T-helper 2 cell treated with Interferon-gamma antibody and Interleukin-4, amounts not matched to agents 5 μg/mL and 100 μg/mL, for 36 hours (primary cell): ENCODE data around the gene DGKD.
"Not testable (repeated sequence)": the region's sequence is repeated elsewhere in the genome, so short reads cannot be mapped to it uniquely, and the experiment has no call there.

Source experiments
- DNase-seq: peaks from one replicate; pipeline ENCODE4 v3.0.0; 2021; ENCODE audit warnings: low spot score
- H3K27ac Mint-ChIP-seq: one replicate; pipeline ENCODE4 v1.8.0; 2021; ENCODE audit warnings: mild to moderate bottlenecking, mixed read lengths
- H3K27me3 Mint-ChIP-seq: one replicate; pipeline ENCODE4 v1.8.0; 2021; ENCODE audit warnings: low read depth, mixed read lengths
- H3K36me3 Mint-ChIP-seq: one replicate; pipeline ENCODE4 v1.8.0; 2021; ENCODE audit warnings: low read depth, mixed read lengths
- H3K4me1 Mint-ChIP-seq: one replicate; pipeline ENCODE4 v1.8.0; 2021; ENCODE audit warnings: low read depth, mixed read lengths
- H3K4me3 Mint-ChIP-seq: one replicate; pipeline ENCODE4 v1.8.0; 2022; ENCODE audit warnings: mild to moderate bottlenecking, moderate library complexity, mixed read lengths
- H3K9me3 Mint-ChIP-seq: one replicate; pipeline ENCODE4 v1.8.0; 2021; ENCODE audit warnings: mixed read lengths

Gene DGKD

DNA sequence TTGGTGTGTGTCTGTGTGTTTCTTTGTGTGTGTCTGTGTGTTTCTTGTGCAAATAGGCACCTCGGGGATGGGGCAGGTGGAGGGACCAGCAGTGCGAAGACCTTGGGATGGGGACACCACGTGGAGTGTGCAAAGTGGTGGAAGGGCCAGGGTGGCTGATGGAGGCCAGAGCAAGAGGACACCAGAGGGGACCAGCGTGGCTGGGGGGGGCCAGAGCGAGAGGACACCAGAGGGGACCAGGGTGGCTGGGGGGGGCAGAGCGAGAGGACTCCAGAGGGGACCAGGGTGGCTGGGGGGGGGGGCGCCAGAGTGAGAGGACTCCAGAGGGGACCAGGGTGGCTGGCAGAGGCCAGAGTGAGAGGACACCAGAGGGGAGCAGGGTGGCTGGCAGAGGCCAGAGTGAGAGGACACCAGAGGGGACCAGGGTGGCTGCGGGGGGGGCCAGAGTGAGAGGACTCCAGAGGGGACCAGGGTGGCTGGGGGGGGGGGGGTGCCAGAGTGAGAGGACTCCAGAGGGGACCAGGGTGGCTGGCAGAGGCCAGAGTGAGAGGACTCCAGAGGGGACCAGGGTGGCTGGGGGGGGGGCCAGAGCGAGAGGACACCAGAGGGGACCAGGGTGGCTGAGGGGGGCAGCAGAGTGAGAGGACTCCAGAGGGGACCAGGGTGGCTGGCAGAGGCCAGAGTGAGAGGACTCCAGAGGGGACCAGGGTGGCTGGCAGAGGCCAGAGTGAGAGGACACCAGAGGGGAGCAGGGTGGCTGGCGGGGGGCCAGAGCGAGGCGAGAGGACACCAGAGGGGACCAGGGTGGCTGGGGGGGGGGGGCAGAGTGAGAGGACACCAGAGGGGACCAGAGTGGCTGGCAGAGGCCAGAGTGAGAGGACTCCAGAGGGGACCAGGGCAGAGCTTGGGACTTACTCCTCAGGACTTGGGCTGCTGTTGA lies 42.7 kb downstream of the DGKD start:
- H3K36me3 Mint-ChIP-seq, result peaks cover 33% of the 10 kb centered on the region

GRCh38 chr2:233399306-233400225 lies 45.3 kb downstream of the DGKD start:
- H3K27me3 Mint-ChIP-seq, result no peaks in the 10 kb centered on the region
- H3K9me3 Mint-ChIP-seq, result no peaks in the 10 kb centered on the region
- peak overlapping the region; percentile 79 for H3K27ac Mint-ChIP-seq
- peaks cover 49% of the 10 kb centered on the region for H3K4me1 Mint-ChIP-seq
- peaks cover 38% of the 10 kb centered on the region for H3K36me3 Mint-ChIP-seq
- H3K4me3 Mint-ChIP-seq, result peak overlapping the region; percentile 51
- peak; percentile 56 for DNase-seq

More for the DNA sequence above, 42.7 kb downstream of the DGKD start:
- H3K4me3 Mint-ChIP-seq, H3K27me3 Mint-ChIP-seq, DNase-seq, H3K9me3 Mint-ChIP-seq: not testable (repeated sequence)
- Mint-ChIP-seq H3K4me1 (peaks cover 41% of the 10 kb centered on the region), H3K27ac (peak overlapping the region; percentile 83)

DNA sequence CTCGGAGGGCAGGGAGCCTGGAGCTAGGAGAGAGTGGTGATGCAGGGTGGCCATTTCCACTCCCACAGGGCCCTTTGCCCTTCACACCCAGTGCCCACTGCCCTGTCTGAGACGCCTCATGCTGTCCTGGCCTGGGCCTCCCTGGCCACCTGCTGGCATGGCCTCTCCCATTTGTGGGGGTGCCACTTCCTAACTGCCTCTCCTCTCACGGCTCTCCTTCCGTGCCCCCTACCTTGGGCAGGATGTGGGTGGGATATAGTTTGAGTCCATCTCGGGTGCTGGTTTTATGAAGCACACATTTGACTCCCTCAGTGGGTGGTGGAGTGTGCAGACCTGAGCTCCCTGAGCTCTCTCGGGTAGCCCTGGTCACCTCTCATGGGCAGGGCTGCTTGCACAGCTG lies 46.0 kb downstream of the DGKD start:
- H3K27me3 Mint-ChIP-seq, result no peaks in the 10 kb centered on the region
- peaks cover 33% of the 10 kb centered on the region for H3K36me3 Mint-ChIP-seq
- peak overlapping the region; percentile 67 for H3K4me3 Mint-ChIP-seq
- DNase-seq, result no peak
- no peaks in the 10 kb centered on the region for H3K9me3 Mint-ChIP-seq
- H3K27ac Mint-ChIP-seq, result peak overlapping the region; percentile 83
- H3K4me1 Mint-ChIP-seq, result peaks cover 50% of the 10 kb centered on the region

DNA sequence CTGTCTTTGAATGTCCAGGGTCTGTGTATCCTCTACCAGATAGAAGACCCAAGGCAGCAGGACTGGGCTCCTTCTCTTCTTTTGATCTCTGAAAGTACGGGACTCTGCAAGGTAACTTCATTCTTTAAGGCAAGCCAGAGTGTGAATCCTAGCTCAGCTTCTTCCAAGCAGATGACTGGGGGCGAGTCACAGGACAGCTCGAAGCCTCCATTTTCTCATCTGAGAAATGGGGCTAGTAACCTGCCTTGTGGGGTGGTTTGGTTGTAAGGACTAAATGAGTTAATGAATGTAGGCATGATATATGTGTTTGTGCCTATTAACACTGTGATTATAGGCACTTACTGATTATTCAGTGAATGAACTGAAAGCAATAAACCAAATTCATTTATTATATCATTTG lies 46.7 kb downstream of the DGKD start:
- Mint-ChIP-seq H3K4me3 (peak overlapping the region; percentile 67), H3K9me3 (no peaks in the 10 kb centered on the region), H3K36me3 (peaks cover 30% of the 10 kb centered on the region), H3K4me1 (peaks cover 48% of the 10 kb centered on the region), H3K27me3 (no peaks in the 10 kb centered on the region), H3K27ac (peak overlapping the region; percentile 83)
- DNase-seq, result no peak

DNA sequence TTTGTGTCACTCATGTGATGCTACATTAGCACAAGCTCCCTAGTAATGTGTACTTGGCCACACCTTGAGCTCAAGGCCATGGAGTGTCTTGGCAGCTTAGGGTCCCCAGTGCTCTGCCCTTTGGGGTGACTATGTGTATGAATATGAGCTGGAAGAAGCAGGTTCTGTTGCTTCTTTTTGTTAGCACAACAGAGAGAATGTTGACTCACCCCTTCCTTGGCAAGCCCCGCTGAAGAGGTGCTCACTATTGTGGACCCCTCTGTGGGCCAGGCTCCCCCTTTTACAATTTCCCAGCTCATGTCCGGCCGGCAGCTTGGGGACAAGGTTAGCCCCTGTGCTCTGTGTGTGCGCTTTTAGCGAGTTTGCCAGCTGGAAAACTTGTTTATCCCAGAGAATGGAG lies 48.1 kb downstream of the DGKD start:
- H3K4me1 Mint-ChIP-seq, result peaks cover 44% of the 10 kb centered on the region
- H3K27me3 Mint-ChIP-seq, result no peaks in the 10 kb centered on the region
- no peak overlapping the region for H3K27ac Mint-ChIP-seq
- no peak for DNase-seq
- H3K9me3 Mint-ChIP-seq, result no peaks in the 10 kb centered on the region
- peaks cover 26% of the 10 kb centered on the region for H3K36me3 Mint-ChIP-seq
- H3K4me3 Mint-ChIP-seq, result no peak overlapping the region

DNA sequence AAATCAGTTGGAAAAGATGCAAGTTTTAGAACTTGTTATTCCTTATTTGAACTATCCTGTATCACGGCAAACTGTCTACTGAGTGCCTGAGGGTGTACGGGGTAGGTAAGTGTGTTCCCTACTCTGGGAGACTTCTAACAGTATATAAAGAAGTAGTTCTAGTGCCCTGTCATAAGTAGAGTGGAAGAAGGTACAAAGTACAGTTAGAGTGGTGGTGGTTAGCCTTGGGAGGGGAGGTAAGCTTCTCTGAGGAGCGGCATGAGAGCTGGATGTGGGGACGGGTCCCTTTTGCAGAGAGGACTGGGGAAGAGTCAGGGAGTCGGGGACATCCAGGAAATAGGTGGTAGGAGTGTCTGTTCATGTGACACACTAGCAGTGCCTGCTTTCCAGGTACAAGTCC lies 48.5 kb downstream of the DGKD start:
- H3K36me3 Mint-ChIP-seq, result peaks cover 24% of the 10 kb centered on the region
- H3K4me1 Mint-ChIP-seq, result peaks cover 42% of the 10 kb centered on the region
- DNase-seq, result no peak
- peak overlapping the region; percentile 42 for H3K27ac Mint-ChIP-seq
- no peaks in the 10 kb centered on the region for H3K27me3 Mint-ChIP-seq
- H3K4me3 Mint-ChIP-seq, result no peak overlapping the region
- H3K9me3 Mint-ChIP-seq, result no peaks in the 10 kb centered on the region

DNA sequence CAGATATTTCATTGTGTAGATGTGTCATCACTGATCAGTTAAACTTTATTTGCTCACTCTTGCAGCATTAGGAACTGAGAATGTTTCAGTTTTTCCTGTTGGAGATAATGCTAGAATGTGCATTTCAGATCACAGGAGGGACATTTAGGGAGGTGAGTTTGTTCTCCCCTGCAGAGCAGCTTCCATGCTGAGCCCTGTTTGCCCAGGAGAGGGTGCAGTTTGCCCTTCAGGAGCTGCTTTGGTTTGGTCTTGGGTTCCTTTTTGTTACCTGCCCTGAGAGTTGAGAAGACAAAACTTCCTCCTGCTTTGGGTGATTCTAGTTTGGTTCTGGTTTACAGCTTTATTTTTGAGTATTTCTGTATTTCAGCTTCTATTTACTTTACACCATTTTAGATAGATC lies 49.9 kb downstream of the DGKD start:
- peaks cover 26% of the 10 kb centered on the region for H3K36me3 Mint-ChIP-seq
- DNase-seq, result no peak
- no peaks in the 10 kb centered on the region for H3K27me3 Mint-ChIP-seq
- H3K4me3 Mint-ChIP-seq, result no peak overlapping the region
- H3K4me1 Mint-ChIP-seq, result peaks cover 45% of the 10 kb centered on the region
- peak overlapping the region; percentile 4 for H3K27ac Mint-ChIP-seq
- H3K9me3 Mint-ChIP-seq, result no peaks in the 10 kb centered on the region

DNA sequence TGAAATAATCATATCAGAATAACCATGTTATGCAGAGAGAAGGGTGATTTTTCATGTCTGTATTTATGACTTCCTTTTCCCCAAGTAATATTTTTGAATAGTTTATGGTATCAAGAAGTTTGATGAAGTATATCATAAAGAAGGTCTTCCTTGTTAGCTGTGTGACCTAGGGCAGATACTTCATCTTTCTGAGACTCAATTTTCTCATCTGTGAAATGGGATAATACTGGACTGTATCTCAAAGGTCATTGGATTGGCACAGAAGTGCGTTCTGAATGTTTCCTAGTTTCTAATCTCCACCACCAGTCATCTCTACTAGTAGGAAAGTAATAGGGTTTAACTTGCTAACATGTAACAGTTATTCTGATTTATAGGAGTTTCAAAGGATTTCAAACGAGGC lies 52.6 kb downstream of the DGKD start:
- peaks cover 43% of the 10 kb centered on the region for H3K4me1 Mint-ChIP-seq
- H3K4me3 Mint-ChIP-seq, result no peak overlapping the region
- peaks cover 39% of the 10 kb centered on the region for H3K36me3 Mint-ChIP-seq
- DNase-seq, result no peak
- no peaks in the 10 kb centered on the region for H3K27me3 Mint-ChIP-seq
- peaks cover 13% of the 10 kb centered on the region for H3K9me3 Mint-ChIP-seq
- H3K27ac Mint-ChIP-seq, result no peak overlapping the region

- Mint-ChIP-seq H3K36me3 (peaks cover 46% of the 10 kb centered on the region), H3K27me3 (no peaks in the 10 kb centered on the region), H3K4me3 (no peak overlapping the region), H3K4me1 (peaks cover 42% of the 10 kb centered on the region), H3K9me3 (peaks cover 20% of the 10 kb centered on the region), H3K27ac (no peak overlapping the region)
- DNase-seq, result no peak
Measured at GRCh38 chr2:233407771-233408181, 53.5 kb downstream of the DGKD start.

GRCh38 chr2:233408366-233409285 lies 54.3 kb downstream of the DGKD start:
- Mint-ChIP-seq H3K4me1 (peaks cover 48% of the 10 kb centered on the region), H3K9me3 (peaks cover 24% of the 10 kb centered on the region), H3K27ac (peak overlapping the region; percentile 70)

DNA sequence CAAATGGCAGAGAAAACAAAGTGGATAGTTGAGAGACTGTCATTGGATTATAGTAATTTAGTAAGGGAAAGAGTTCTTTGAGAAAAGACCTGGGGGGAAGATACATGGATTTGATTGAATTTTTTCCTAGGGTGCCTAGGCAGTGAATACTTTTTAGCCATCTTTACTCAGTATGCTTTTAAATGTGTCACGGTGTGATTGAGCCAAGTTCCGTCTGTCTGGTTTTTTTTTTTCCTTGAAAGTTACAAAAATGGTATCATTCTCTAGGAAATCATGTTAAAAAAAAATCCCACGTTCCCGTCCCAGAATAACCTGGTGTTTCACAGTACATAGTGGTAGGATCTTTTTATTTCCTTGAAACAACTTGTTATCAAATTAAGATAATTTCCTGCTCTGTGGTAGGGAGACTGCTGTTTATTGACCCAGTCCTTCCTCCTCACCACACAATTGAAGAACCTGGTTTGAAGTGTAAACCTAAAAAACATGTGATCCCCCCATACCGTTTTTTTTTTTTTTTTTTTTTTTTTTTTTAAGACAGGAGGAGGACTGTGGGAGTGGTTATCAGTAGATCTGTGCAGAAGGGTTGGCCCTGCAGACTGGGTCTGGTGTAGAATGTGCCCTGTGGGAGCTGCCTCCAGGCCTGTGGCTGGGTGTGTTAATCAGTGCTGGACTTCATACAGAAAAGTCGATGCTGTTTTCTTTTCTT lies 55.1 kb downstream of the DGKD start:
- peaks cover 24% of the 10 kb centered on the region for H3K9me3 Mint-ChIP-seq
- no peak for DNase-seq
- peak overlapping the region; percentile 70 for H3K27ac Mint-ChIP-seq
- no peaks in the 10 kb centered on the region for H3K27me3 Mint-ChIP-seq
- peak overlapping the region; percentile 63 for H3K4me3 Mint-ChIP-seq
- peaks cover 50% of the 10 kb centered on the region for H3K36me3 Mint-ChIP-seq
- H3K4me1 Mint-ChIP-seq, result peaks cover 50% of the 10 kb centered on the region

More at GRCh38 chr2:233408366-233409285, 54.3 kb downstream of the DGKD start:
- Mint-ChIP-seq H3K4me3 (peak overlapping the region; percentile 33), H3K36me3 (peaks cover 53% of the 10 kb centered on the region), H3K27me3 (no peaks in the 10 kb centered on the region)
- DNase-seq, result no peak

DNA sequence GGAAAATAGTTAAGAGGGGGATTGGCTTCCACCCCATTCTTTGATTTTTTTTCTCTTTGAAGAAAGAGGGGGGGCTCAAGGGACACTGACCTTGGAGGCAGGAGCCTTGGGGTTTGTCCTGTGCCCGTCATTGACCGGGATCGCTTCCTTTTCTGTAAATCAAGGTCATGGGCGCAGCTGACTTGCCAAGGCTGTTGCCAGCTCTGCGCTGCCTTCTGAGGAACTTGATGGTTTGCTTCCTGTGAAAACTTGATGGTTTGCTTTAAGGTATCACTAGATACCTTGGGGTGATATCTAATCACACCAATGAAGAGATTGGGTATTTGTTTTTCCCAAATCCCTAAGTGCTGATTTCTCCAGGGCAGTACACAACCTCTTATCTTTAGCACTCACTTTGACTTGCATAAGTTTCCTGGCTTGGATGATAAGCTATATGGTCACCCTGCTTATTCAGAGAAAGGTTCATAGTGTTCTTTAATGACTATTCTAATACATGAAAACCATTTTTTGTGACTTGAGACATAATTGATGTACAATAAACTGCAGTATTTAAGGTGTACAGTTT lies 56.0 kb downstream of the DGKD start:
- Mint-ChIP-seq H3K27ac (peak overlapping the region; percentile 65), H3K4me3 (peak overlapping the region; percentile 63), H3K36me3 (peaks cover 52% of the 10 kb centered on the region), H3K27me3 (no peaks in the 10 kb centered on the region), H3K4me1 (peaks cover 52% of the 10 kb centered on the region), H3K9me3 (peaks cover 24% of the 10 kb centered on the region)
- DNase-seq, result no peak
